ENCODE data around the gene SFI1. TPM values are rescaled to one million over a fixed set of nuclear protein-coding genes. Genes with fewer than 3 reads are reported as not detected.

SFI1 gene
- polyA plus RNA-seq, 1 donor (not counting 4 experiments of a cell fraction or from before 2014, with no cell fraction given), result 10.7 TPM

DNA sequence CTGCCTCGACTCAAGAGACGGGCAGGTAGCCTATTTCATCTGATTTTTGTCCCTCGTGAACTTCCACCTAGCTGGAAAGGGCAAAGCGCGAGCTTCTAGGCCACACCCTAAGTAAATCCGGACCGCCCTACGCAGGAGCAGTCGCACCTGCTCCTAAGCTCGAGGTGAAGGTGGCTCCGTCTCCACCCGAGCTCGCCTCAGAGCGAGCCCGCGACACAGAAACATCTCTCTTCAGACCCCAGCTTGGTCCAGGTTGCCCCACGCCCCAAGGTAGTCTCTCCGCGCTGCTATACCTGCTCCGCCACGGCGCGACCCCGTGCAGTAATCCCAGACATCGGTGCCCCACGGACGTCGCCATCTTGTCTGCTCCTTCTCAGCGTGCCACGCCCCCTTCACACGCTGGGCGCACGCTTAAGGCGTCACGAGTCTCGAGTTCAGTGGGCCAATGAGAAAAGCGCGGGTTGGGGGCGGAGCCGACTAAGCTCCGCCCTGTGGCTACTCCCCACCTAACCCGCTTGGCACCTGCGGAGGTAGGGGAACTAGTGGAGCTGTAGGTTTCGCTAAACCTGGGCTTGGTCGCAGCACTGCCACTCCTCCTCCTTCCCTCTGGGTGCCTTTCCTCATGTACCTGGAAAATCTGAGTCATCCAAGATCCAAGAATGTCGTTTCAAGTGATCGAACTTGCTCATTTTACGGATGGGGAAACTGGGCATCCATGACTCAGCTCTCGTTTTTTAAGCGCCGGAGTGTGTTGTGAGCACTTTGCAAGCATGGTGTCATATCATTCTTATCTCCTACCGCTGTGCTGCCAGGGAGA, 165.7 kb downstream of the SFI1 start, which contains the start of gene PISD:
Gene PISD, minus strand, starts transcription at position 365 of the 817 bp plus-strand sequence. Its CDS starts 7 bp downstream, at position 358.
- H3K9ac ChIP-seq (ENCODE audit: control insufficient read depth, extremely low read depth, insufficient read depth, low read length), result peak within 1 kb of the TSS; percentile 98
- peak within 1 kb of the TSS; percentile 99 for H3K27ac ChIP-seq (ENCODE audit: control insufficient read depth, insufficient read depth, low read length)
- no peaks in the 10 kb centered on the region for H3K9me3 ChIP-seq (ENCODE audit: control insufficient read depth, low read depth, low read length)
- H3K4me3 ChIP-seq (ENCODE audit: control insufficient read depth in 2 of 3, extremely low read depth in 1 of 3, insufficient read depth in 2 of 3, low read depth in 1 of 3, low read length in 3 of 3), result peak within 1 kb of the TSS; percentile 76 to 98 (median 79)
- dilution Hi-C loops (cut with MboI; ENCODE audit: extremely low pct_ligation_motif_present, low sequenced_read_pairs), result no loop called here
- H2AFZ ChIP-seq (ENCODE audit: control insufficient read depth, low read length), result peak within 1 kb of the TSS; percentile 79
- TF ChIP-seq EZH2 (IDR thresholded peaks at IDR 0.05; ENCODE audit: low read length), result no peak
- no peak for TF ChIP-seq CTCF (optimal IDR thresholded peaks at IDR 0.05 in 1 of 3, IDR thresholded peaks at IDR 0.05 in 1 of 3, conservative IDR thresholded peaks at IDR 0.05 in 1 of 3; ENCODE audit: extremely low read depth in 1 of 3, insufficient read depth in 2 of 3, low read length in 3 of 3)
- no peaks in the 10 kb centered on the region for H3K36me3 ChIP-seq (ENCODE audit: control insufficient read depth in 2 of 2, extremely low read depth in 1 of 2, insufficient read depth in 2 of 2, low read length in 2 of 2)
- DNase-seq (ENCODE audit: low read depth, low spot score) (peak; percentile 97), FAIRE-seq (peak; percentile 85)
- peak within 1 kb of the TSS; percentile 84 for H3K4me2 ChIP-seq (ENCODE audit: control insufficient read depth, extremely low read depth, insufficient read depth, low read depth, low read length)
- no peaks in the 10 kb centered on the region for H3K9me1 ChIP-seq (ENCODE audit: control insufficient read depth, extremely low read depth, insufficient read depth, low read length)
- peaks cover 36% of the 10 kb centered on the region for H3K79me2 ChIP-seq (ENCODE audit: control insufficient read depth, insufficient read depth, low read length)
- H4K20me1 ChIP-seq (ENCODE audit: control insufficient read depth, extremely low read depth, insufficient read depth, low read length), result no peaks in the 10 kb centered on the region
- no peaks in the 10 kb centered on the region for H3K27me3 ChIP-seq (ENCODE audit: control insufficient read depth, extremely low read depth, insufficient read depth, low read length)
- peaks cover 32% of the 10 kb centered on the region for H3K4me1 ChIP-seq (ENCODE audit: control insufficient read depth, extremely low read depth, insufficient read depth, low read length)

DNA sequence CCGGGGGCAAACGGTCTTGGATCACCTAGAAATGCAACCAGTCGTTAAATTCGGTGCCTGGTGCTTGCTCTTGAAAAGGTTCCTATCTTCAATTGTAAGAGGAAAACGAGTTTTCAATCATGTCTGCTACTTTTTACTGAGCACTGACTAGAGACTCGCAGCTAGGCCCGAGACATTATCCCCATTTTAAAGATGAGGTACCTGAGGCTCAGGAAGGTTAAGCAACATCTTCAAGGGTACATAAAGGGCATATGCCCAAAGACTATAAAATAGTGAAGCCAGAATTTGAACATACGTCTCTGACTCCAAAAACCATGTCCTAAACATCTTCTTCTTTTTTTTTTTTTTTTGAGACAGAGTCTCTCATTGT, 166.3 kb downstream of the SFI1 start:
- H3K4me1 ChIP-seq (ENCODE audit: control insufficient read depth, extremely low read depth, insufficient read depth, low read length), result peaks cover 32% of the 10 kb centered on the region
- dilution Hi-C loops (cut with MboI; ENCODE audit: extremely low pct_ligation_motif_present, low sequenced_read_pairs), result no loop called here
- H3K4me2 ChIP-seq (ENCODE audit: control insufficient read depth, extremely low read depth, insufficient read depth, low read depth, low read length), result peak overlapping the region; percentile 84
- H3K79me2 ChIP-seq (ENCODE audit: control insufficient read depth, insufficient read depth, low read length), result peaks cover 30% of the 10 kb centered on the region
- H3K36me3 ChIP-seq (ENCODE audit: control insufficient read depth in 2 of 2, extremely low read depth in 1 of 2, insufficient read depth in 2 of 2, low read length in 2 of 2), result no peaks in the 10 kb centered on the region
- peak overlapping the region; percentile 98 for H3K9ac ChIP-seq (ENCODE audit: control insufficient read depth, extremely low read depth, insufficient read depth, low read length)
- H3K27ac ChIP-seq (ENCODE audit: control insufficient read depth, insufficient read depth, low read length), result peak overlapping the region; percentile 99
- no peaks in the 10 kb centered on the region for H4K20me1 ChIP-seq (ENCODE audit: control insufficient read depth, extremely low read depth, insufficient read depth, low read length)
- TF ChIP-seq CTCF (optimal IDR thresholded peaks at IDR 0.05 in 1 of 3, IDR thresholded peaks at IDR 0.05 in 1 of 3, conservative IDR thresholded peaks at IDR 0.05 in 1 of 3; ENCODE audit: extremely low read depth in 1 of 3, insufficient read depth in 2 of 3, low read length in 3 of 3), result no peak
- TF ChIP-seq EZH2 (IDR thresholded peaks at IDR 0.05; ENCODE audit: low read length), result no peak
- H2AFZ ChIP-seq (ENCODE audit: control insufficient read depth, low read length), result peak overlapping the region; percentile 78
- H3K9me1 ChIP-seq (ENCODE audit: control insufficient read depth, extremely low read depth, insufficient read depth, low read length), result no peaks in the 10 kb centered on the region
- FAIRE-seq (no peak), DNase-seq (ENCODE audit: low read depth, low spot score) (no peak)
- H3K9me3 ChIP-seq (ENCODE audit: control insufficient read depth, low read depth, low read length), result no peaks in the 10 kb centered on the region
- H3K4me3 ChIP-seq (ENCODE audit: control insufficient read depth in 2 of 3, extremely low read depth in 1 of 3, insufficient read depth in 2 of 3, low read depth in 1 of 3, low read length in 3 of 3), result peak overlapping the region; percentile 76 to 98 (median 79)
- no peaks in the 10 kb centered on the region for H3K27me3 ChIP-seq (ENCODE audit: control insufficient read depth, extremely low read depth, insufficient read depth, low read length)

Small RNAs within 50 kb of the gene (small RNA-seq; reads per million reads assigned to genes)
- 0 reads per million in 3 experiments for gene AL096701.2 (ENCODE audit: insufficient read length in 3 of 3, low read depth in 3 of 3, low replicate concordance in 1 of 3)
- 0 reads per million in 3 experiments for gene RNU6-28P (ENCODE audit: insufficient read length in 3 of 3, low read depth in 3 of 3, low replicate concordance in 1 of 3)

Other genes starting within 250 kb of the SFI1 start
- gene PIK3IP1, start 204.0 kb upstream of the SFI1 start, polyA plus RNA-seq, result 13.3 to 25.6 TPM (median 13.9 TPM) in 3 replicates
- gene PATZ1, start 150.2 kb upstream of the SFI1 start, polyA plus RNA-seq, result 2.5 to 5.0 TPM (median 3.4 TPM) in 3 replicates
- 60.6 to 87.4 TPM (median 86.9 TPM) in 3 replicates for gene DRG1, start 96.9 kb upstream of the SFI1 start, polyA plus RNA-seq
- 9.9 to 16.4 TPM (median 14.4 TPM) in 3 replicates for gene EIF4ENIF1, start 6.7 kb upstream of the SFI1 start, polyA plus RNA-seq
- gene PISD, start 165.7 kb downstream of the SFI1 start, polyA plus RNA-seq, result 25.5 to 36.6 TPM (median 26.4 TPM) in 3 replicates